Hepatic stellate cell (primary cell): ENCODE data around the gene NRARP.
A peak's percentile ranks its signal among the peaks of the same experiment; 100 is the strongest.

Experiments used
- DNase-seq: peaks from one replicate; pipeline ENCODE4 v3.0.0; 2011; ENCODE audit warnings: low spot score

NRARP gene

GRCh38 chr9:137297966-137298365 is 4.1 kb downstream of the NRARP start:
- DNase-seq, result no peak

- DNase-seq, result peak; percentile 69
Measured at GRCh38 chr9:137296670-137297664, 5.1 kb downstream of the NRARP start.

GRCh38 chr9:137295849-137296669 is 6.0 kb downstream of the NRARP start:
- no peak for DNase-seq

GRCh38 chr9:137295238-137295811 is 6.7 kb downstream of the NRARP start:
- peak; percentile 77 for DNase-seq

GRCh38 chr9:137294681-137295237 is 7.3 kb downstream of the NRARP start:
- DNase-seq, result no peak

GRCh38 chr9:137294091-137294680 is 7.9 kb downstream of the NRARP start:
- DNase-seq, result peak; percentile 92

GRCh38 chr9:137293482-137294090 is 8.5 kb downstream of the NRARP start:
- DNase-seq, result no peak

- no peak for DNase-seq
Measured at GRCh38 chr9:137293094-137293481, 9.0 kb downstream of the NRARP start.

- peak; percentile 95 for DNase-seq
Measured at GRCh38 chr9:137286975-137287383, 15.1 kb downstream of the NRARP start.

- no peak for DNase-seq
Measured at GRCh38 chr9:137281345-137282116, 20.5 kb downstream of the NRARP start.

GRCh38 chr9:137280474-137281344 is 21.4 kb downstream of the NRARP start:
- DNase-seq, result no peak

GRCh38 chr9:137279741-137280473 is 22.2 kb downstream of the NRARP start:
- DNase-seq, result no peak

GRCh38 chr9:137278721-137279711 is 23.1 kb downstream of the NRARP start:
- no peak for DNase-seq

GRCh38 chr9:137278061-137278701 is 23.9 kb downstream of the NRARP start:
- peak; percentile 48 for DNase-seq

- DNase-seq, result peak; percentile 94
Measured at GRCh38 chr9:137277329-137278041, 24.6 kb downstream of the NRARP start, which contains the start of gene TOR4A. TSS of gene TOR4A (plus strand) at chr9:137277726. CDS start at chr9:137278690, 964 bp downstream.
